Activated CD4-positive, alpha-beta T cell treated with anti-CD3 and anti-CD28 coated beads for 36 hours (primary cell): ENCODE results near the gene ADA. TPM values are rescaled to one million over a fixed set of nuclear protein-coding genes. Genes with fewer than 3 reads are reported as not detected.
A peak's percentile ranks its signal among the peaks of the same experiment; 100 is the strongest.

Experiments
- ATAC-seq: fragments of 200-7000 bp; cut with Tn5 transposase; one replicate; pipeline ENCODE4 v1.10.0; 2021; ENCODE audit warnings: mild to moderate bottlenecking, moderate library complexity
- CTCF ChIA-PET: fragments of 350-600 bp; sonication (Branson Sonifier 250); formaldehyde crosslinking; loops from one replicate; lab custom pipeline; 2021; ENCODE audit warnings: antibody characterized with exemption; lab: Charles Lee
- POLR2A ChIA-PET: fragments of 350-600 bp; sonication (Branson Sonifier 250); formaldehyde crosslinking; loops from one replicate; lab custom pipeline; 2021; ENCODE audit warnings: antibody characterized with exemption, inconsistent platforms; lab: Charles Lee
- DNase-seq: peaks from one replicate; pipeline ENCODE4 v3.0.0-alpha.2; 2020
- H3K27ac Mint-ChIP-seq: one replicate; pipeline ENCODE4 v1.8.0; 2021; ENCODE audit warnings: mixed read lengths
- H3K27me3 Mint-ChIP-seq: one replicate; pipeline ENCODE4 v1.8.0; 2021; ENCODE audit warnings: mixed read lengths
- H3K36me3 Mint-ChIP-seq: one replicate; pipeline ENCODE4 v1.8.0; 2021; ENCODE audit warnings: low read depth, mixed read lengths
- H3K4me1 Mint-ChIP-seq: one replicate; pipeline ENCODE4 v1.8.0; 2021; ENCODE audit warnings: mixed read lengths
- H3K4me3 Mint-ChIP-seq: one replicate; pipeline ENCODE4 v1.8.0; 2021; ENCODE audit warnings: mild to moderate bottlenecking, moderate library complexity, mixed read lengths
- H3K9me3 Mint-ChIP-seq: one replicate; pipeline ENCODE4 v1.8.0; 2021; ENCODE audit warnings: low read depth, mixed read lengths
- intact Hi-C, 2 experiments: fragments of 100-400 bp; cut with DNase I in 1 of 2; cut with micrococcal nuclease in 1 of 2; formaldehyde crosslinking; loops; one replicate each; pipeline versions ENCODE4 v1.14.2 to v1.15.1; 2022 to 2024; cut with DNase I, micrococcal nuclease
- total RNA-seq, 2 experiments: library from RNA; stranded (reverse); gene quantifications; one replicate each; pipeline ENCODE4 v1.2.3, GENCODE V29; 2021

The ADA gene
- total RNA-seq, 2 experiments from 2014 or later = 33.8 to 37.8 TPM

DNA sequence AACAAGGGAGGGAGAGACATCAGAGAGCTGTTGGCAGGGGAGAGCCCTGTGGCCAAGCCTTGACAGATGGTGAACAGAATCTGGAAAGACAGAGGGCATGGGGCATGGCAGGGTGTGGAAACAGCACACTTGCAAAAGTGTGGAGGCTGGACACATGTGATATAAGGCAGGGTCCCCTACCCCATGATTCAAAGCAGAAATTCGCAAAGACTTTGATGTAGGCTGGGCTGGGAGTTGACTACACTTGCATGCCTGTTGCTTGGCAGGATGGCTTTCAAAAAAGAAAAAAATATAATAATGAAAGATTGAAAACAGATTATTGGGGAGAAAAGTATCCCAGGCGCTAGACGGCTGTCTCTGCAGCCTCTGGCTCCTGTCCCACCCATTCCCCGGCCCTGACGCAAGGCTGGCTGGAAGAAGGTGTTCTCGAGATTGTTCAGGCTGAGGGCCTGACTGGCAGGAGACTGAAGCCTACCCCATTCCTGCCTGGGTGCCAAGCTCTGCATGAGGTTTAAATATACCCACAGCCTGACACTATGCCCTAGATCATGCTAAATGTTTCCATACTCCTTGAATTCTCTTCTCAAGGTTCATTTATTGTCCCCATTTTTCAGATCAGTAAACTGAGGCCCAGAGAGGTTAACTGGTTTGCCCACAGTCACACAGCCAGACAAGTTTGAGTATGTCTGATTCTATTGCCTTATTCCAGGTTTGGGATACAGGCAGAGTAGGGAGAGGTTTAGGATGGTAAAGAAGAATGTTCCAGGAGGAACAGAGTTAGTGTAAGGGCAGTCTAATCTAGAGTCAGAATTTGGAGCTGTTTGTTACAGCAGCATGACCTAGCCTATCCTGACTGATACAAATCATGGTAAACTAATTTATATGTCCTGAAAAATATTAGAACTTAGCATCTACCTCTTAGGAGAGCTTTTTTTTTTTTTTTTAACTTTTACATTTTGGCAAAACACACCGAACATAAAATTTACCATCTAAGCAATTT is 40.2 kb upstream of the ADA start:
- intact Hi-C loops = no loop called here
- no peaks in the 10 kb centered on the region for H3K36me3 Mint-ChIP-seq
- POLR2A ChIA-PET = no interaction called here

DNA sequence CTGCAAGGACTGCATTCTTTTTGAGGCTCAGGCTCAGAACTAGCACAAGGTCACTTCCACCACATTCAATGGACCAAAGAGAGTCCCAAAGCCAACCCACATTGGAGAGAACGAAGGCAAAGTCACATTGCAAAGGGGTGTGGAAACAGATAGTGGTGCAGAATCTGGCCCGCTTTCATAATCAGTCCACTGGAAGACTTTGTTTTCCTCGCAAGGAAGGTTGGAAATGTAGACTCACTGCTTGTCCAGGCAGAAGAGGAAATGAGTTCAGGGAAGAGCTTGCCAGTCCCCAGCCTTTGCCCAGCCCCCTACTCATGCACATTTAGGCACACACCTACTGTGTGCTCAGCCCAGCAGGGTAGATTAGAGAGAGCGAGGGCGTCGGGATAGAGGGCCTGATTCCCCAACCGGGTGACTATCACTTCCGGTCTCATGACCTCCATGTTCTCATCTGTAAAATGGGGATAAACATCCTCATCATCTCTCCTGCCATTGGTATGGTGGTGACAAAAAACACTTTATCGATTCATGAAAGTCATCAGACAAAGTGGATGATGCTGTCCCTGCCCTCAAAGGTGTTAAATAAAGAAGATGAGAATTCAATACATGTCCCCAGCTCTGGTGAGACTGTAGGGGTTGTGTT is 39.4 kb upstream of the ADA start:
- DNase-seq = no peak
- no peak for ATAC-seq
- ChIA-PET CTCF (interaction anchor here (1.4 kb wide), 1 partner anchor 41 kb away, joined by 4 read pairs; no protein-coding TSS in a partner anchor), POLR2A (no interaction called here)
- H3K4me3 Mint-ChIP-seq = no peak overlapping the region
- peaks cover 2% of the 10 kb centered on the region for H3K9me3 Mint-ChIP-seq
- H3K36me3 Mint-ChIP-seq = no peaks in the 10 kb centered on the region
- H3K27me3 Mint-ChIP-seq = no peaks in the 10 kb centered on the region
- H3K27ac Mint-ChIP-seq = no peak overlapping the region
- intact Hi-C loops = no loop called here
- peaks cover 7% of the 10 kb centered on the region for H3K4me1 Mint-ChIP-seq

More for the DNA sequence above, 40.2 kb upstream of the ADA start:
- no peak overlapping the region for H3K27ac Mint-ChIP-seq
- DNase-seq (no peak), ATAC-seq (no peak)
- H3K4me3 Mint-ChIP-seq = no peak overlapping the region
- peaks cover 7% of the 10 kb centered on the region for H3K4me1 Mint-ChIP-seq
- H3K9me3 Mint-ChIP-seq = peaks cover 2% of the 10 kb centered on the region
- CTCF ChIA-PET = interaction anchor here (0.6 to 1.4 kb wide), 2 partner anchors 33 to 40 kb away, joined by 3 to 4 read pairs; no protein-coding TSS in a partner anchor
- no peaks in the 10 kb centered on the region for H3K27me3 Mint-ChIP-seq

DNA sequence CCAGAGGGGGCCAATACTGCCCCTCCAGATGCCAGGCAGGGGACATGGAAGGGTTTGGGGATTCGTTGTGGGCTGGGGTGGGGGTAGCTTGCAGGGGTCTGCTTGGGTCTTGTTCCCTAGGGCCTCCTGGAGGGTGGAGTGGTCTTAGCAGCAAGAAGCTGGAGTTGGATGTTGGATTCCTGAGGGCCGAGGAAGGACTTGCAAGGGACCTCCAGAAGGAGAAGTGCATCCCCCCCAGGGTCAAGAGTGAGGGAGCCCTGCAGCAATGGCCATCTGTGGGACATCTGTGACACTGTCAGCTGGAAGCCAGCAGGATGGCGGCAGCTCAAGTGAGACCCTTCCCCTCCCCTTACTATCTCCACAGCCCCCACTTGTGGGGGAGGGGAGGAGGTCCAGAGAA is 38.3 kb upstream of the ADA start:
- ChIA-PET POLR2A (no interaction called here), CTCF (interaction anchor here (1.2 to 1.8 kb wide), 3 partner anchors 43 to 177 kb away, joined by 3 to 5 read pairs (median 3); no protein-coding TSS in a partner anchor)
- Mint-ChIP-seq H3K4me3 (no peak overlapping the region), H3K27me3 (no peaks in the 10 kb centered on the region), H3K9me3 (peaks cover 2% of the 10 kb centered on the region), H3K4me1 (peaks cover 3% of the 10 kb centered on the region), H3K36me3 (no peaks in the 10 kb centered on the region), H3K27ac (no peak overlapping the region)
- intact Hi-C loops = loop anchor here in 1 of 2 experiments (5.0 to 10.0 kb wide), 2 partner anchors 122 to 405 kb away; partner anchors contain the start of gene RIMS4
- ATAC-seq (no peak), DNase-seq (no peak)

DNA sequence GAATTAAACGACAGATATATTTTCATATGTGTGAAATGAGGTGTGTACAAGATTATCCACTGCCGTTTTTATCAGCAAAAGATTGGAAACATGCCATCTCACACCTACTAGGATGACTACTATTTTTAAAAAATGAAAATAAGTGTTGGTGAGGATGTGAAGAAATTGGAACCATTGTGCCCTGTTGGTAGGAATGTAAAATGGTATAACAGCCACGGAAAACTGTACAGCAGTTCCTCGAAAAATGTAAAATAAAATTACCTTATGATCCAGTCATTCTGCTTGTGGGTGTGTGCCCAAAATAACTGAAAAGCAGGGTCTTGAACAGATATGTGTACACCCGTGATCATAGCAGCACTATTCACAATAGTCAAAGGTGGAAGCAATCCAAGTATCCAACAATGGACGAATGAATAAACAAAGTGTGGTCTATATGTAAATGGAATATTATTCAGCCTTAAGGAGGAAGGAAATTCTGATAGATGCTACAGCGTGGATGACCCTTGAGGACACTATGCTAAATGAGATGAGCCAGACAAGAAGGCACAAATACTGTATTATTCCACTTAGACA is 36.6 kb upstream of the ADA start:
- intact Hi-C loops = loop anchor here in 1 of 2 experiments (5.0 to 10.0 kb wide), 2 partner anchors 124 to 407 kb away; partner anchors contain the start of gene RIMS4

DNA sequence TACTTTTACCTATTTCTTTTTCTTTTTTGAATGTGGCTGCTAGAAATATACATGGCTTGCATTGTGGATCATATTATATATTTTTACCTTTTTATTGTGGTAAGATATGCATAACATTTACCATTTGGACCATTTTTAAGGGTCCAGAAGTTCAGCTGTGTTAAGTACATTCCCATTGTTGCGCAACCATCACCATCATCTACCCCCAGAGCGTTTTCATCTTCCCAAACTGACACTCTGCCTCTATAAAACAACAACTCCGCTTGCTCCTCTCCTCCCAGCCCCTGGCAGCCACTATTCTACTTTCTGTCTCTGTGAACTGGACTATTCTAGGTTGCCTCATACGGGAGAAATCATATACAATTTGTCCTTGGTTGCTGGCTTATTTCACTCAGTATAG is 35.4 kb upstream of the ADA start:
- no peaks in the 10 kb centered on the region for H3K27me3 Mint-ChIP-seq
- no peak for DNase-seq
- POLR2A ChIA-PET = no interaction called here
- no peaks in the 10 kb centered on the region for H3K36me3 Mint-ChIP-seq
- no peak overlapping the region for H3K27ac Mint-ChIP-seq
- intact Hi-C loops = loop anchor here in 1 of 2 experiments (5.0 to 10.0 kb wide), 2 partner anchors 125 to 408 kb away; partner anchors contain the start of gene RIMS4
- no peak for ATAC-seq
- H3K4me1 Mint-ChIP-seq = peaks cover 3% of the 10 kb centered on the region
- CTCF ChIA-PET = interaction anchor here (1.2 kb wide), 1 partner anchor 60 kb away, joined by 3 read pairs; no protein-coding TSS in a partner anchor
- H3K4me3 Mint-ChIP-seq = no peak overlapping the region
- peaks cover 1% of the 10 kb centered on the region for H3K9me3 Mint-ChIP-seq

More for the DNA sequence above, 36.6 kb upstream of the ADA start:
- Mint-ChIP-seq H3K36me3 (no peaks in the 10 kb centered on the region), H3K27ac (no peak overlapping the region), H3K4me3 (no peak overlapping the region), H3K4me1 (peaks cover 3% of the 10 kb centered on the region), H3K27me3 (no peaks in the 10 kb centered on the region), H3K9me3 (peaks cover 2% of the 10 kb centered on the region)
- DNase-seq (no peak), ATAC-seq (no peak)
- ChIA-PET POLR2A (no interaction called here), CTCF (interaction anchor here (1.8 kb wide), 1 partner anchor 45 kb away, joined by 5 read pairs; no protein-coding TSS in a partner anchor)

DNA sequence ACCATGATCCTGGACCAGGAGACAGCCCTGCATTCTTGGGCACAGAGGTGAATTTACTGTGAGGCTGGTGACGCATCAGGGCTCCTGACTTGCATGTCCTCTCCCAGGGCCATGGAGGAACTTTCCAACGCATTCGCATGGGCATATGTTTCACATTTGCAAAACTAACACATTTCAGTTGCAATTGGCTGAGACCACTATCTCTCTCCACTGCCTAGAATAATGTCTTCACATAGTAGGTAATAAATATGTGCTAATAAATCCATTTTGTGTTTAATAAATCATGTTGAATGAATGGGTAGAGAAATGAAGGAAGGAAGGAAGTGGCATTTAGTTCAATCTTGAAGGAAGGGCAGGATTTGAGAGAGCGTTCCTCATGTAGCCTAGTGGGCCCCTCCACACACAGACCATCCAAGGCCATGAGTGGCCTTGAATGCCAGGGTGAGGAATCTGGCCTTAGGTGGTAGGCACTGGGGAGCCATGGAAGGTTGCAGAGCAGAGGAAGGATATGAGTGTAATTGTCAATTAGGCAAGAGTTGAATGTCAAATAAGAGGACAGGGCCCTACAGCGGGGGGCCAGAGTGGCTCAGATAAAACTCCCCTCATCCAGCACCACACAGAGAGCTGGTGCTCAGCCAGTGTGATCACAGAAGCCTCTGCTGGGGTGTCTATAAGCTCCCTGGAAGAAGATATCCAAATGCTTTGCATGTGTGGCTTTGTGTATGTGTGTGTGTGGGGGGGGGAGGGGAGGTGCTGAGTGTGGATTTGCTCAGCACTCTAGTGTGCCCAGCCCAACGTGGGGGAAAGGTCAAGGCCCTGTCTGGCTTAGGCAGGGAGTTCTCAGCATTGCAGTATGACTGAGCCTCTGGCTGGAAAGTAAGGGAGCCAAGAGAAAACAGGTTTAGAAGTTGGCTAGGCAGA is 32.8 kb upstream of the ADA start:
- Mint-ChIP-seq H3K4me3 (no peak overlapping the region), H3K4me1 (no peaks in the 10 kb centered on the region), H3K27ac (no peak overlapping the region), H3K36me3 (no peaks in the 10 kb centered on the region), H3K9me3 (no peaks in the 10 kb centered on the region), H3K27me3 (no peaks in the 10 kb centered on the region)
- no peak for DNase-seq
- intact Hi-C loops = loop anchor here in 1 of 2 experiments (2.0 to 10.0 kb wide), 2 partner anchors 296 to 410 kb away; no protein-coding TSS in a partner anchor
- ChIA-PET POLR2A (no interaction called here), CTCF (interaction anchor here (0.6 to 3.6 kb wide), 34 partner anchors 10 to 1822 kb away, joined by 3 to 61 read pairs (median 4); partner anchors contain the start of genes ADA and GDAP1L1)
- ATAC-seq = no peak

DNA sequence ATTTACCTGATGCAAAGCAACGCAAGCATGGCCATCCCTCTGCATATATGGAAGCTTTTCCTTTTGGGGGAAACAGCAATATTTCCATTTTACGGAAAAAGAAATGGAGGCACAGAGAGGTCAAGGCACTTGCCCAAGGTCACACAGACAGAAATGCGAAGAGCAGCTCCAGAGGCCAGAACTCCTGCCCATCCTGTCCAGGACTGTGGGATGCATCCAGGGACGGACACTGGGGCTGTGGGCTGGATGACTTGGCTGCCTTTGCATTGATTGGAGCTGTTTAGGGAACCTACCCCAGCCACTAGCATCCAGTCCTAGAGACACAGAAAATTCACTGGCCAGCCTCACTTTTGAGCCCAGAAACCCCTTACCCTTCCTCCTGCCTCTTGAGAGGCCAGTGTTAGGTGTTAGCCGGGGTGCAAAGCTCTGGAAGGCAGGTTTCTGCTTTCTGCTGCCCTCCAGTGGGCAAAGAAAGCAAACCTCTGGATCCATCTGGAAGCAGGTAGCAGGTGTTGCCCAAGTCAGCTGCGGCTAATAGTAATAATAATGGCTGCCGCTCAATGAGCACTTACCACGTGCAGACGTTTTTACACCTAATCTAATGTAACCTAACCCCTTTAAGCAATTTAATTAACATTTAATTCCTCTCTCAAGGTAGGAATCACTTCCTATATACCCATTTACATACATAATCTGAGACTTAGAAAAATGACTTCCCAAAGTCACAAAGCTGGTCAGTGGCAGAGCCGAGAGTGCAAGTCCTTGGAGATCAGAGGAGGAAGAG is 32.0 kb upstream of the ADA start:
- POLR2A ChIA-PET = no interaction called here
- intact Hi-C loops = loop anchor here in 1 of 2 experiments (2.0 to 10.0 kb wide), 2 partner anchors 295 to 411 kb away; no protein-coding TSS in a partner anchor
- no peaks in the 10 kb centered on the region for H3K4me1 Mint-ChIP-seq
- H3K36me3 Mint-ChIP-seq = no peaks in the 10 kb centered on the region
- H3K27me3 Mint-ChIP-seq = no peaks in the 10 kb centered on the region
- DNase-seq (peak; percentile 69), ATAC-seq (peak; percentile 79)
- H3K9me3 Mint-ChIP-seq = no peaks in the 10 kb centered on the region
- no peak overlapping the region for H3K27ac Mint-ChIP-seq
- H3K4me3 Mint-ChIP-seq = no peak overlapping the region
- CTCF ChIA-PET = interaction anchor here (0.6 to 3.6 kb wide), 29 partner anchors 9 to 498 kb away, joined by 3 to 61 read pairs (median 4); partner anchors contain the start of gene ADA

DNA sequence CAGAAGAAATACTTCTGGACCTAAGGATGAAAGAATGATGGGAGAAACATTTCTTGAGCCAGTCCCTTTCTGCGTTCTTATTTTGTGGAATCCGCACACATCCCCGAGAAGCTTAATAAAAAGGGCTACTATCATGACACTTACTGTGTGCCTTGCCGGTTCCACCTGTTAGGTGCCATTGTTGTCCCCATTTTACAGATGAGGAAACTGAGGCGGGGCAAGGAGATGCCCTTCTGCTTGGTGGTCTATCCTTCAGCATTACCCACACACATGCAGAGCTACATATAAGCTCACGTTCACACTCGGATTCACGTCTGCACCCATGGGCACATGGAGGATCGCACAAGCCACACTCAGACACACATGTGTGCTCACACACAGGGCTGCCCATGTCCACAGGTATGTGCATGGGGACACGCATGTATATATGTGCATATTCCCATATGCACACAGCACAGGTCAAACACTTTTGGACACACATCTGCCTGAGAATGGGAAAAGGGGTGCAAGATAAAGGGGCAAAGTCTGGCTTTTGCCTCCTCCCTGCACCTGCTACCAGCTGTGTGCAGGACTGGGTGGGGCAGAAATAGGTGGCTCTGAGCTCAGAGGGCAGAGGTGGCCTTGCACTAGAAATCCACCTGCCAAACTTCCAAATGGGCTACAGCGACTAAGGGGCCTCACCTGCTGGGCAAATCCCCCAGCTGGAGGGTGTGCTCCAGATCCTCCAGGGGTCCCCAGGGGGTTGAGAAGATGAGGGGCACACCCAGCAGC is 30.5 kb upstream of the ADA start:
- H3K4me1 Mint-ChIP-seq = no peaks in the 10 kb centered on the region
- CTCF ChIA-PET = interaction anchor here (0.6 to 3.6 kb wide), 9 partner anchors 8 to 398 kb away, joined by 3 to 21 read pairs (median 4); partner anchors contain the start of gene ADA
- intact Hi-C loops = loop anchor here in 1 of 2 experiments (10.0 kb wide), 1 partner anchor 413 kb away; no protein-coding TSS in a partner anchor

DNA sequence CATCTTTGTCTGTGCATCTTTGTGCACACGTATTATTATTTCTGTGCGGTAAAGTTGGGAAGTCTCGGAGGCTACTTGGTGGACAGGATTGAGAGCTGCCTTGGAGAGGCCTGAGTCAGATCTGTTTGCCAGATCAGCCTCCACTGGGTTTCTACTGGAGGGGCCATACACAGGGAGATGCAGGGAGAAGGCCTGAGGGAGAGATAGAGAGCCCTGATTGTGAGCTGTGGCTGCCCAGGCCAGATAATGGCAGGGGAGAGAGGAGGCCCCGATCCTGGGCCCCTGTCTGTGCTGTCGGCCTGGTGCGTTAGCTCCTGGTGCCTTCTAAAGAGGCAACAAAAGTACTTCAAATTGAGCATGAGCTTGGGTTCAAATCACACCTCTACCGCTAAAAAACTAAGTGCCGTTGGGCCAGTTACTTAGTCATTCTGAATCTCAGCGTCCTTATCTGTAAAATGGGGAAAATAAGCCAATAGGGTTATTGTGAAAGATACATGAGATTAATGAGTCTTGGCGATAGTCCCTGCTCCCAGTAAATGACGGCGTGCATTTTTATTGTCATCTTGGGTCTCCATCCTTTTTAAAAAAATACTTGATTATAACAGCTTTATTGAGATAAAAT is 27.6 kb upstream of the ADA start:
- ATAC-seq = no peak
- H3K9me3 Mint-ChIP-seq = no peaks in the 10 kb centered on the region
- ChIA-PET POLR2A (no interaction called here), CTCF (interaction anchor here (0.6 kb wide), 1 partner anchor 47 kb away, joined by 3 read pairs; no protein-coding TSS in a partner anchor)
- no peak overlapping the region for H3K27ac Mint-ChIP-seq
- H3K4me1 Mint-ChIP-seq = no peaks in the 10 kb centered on the region
- no peaks in the 10 kb centered on the region for H3K36me3 Mint-ChIP-seq
- no peaks in the 10 kb centered on the region for H3K27me3 Mint-ChIP-seq
- no peak for DNase-seq
- H3K4me3 Mint-ChIP-seq = no peak overlapping the region
- intact Hi-C loops = no loop called here

More for the DNA sequence above, 30.5 kb upstream of the ADA start:
- POLR2A ChIA-PET = no interaction called here
- DNase-seq (no peak), ATAC-seq (no peak)
- no peak overlapping the region for H3K4me3 Mint-ChIP-seq
- no peaks in the 10 kb centered on the region for H3K36me3 Mint-ChIP-seq
- H3K27me3 Mint-ChIP-seq = no peaks in the 10 kb centered on the region
- no peak overlapping the region for H3K27ac Mint-ChIP-seq
- no peaks in the 10 kb centered on the region for H3K9me3 Mint-ChIP-seq
